Suppressor macrophage treated with lipopolysaccharide for 4 hours (primary cell): ENCODE data around the gene CBR1.

ENCODE experiments used
- DNase-seq: peaks from one replicate; pipeline ENCODE4 v3.0.0-alpha.2; 2020

The CBR1 gene

GRCh38 chr21:36069713-36070583, at the start of gene CBR1:
CBR1 (plus strand) TSS chr21:36070024; CDS start chr21:36070116, 92 bp downstream.
- peak; percentile 90 for DNase-seq

GRCh38 chr21:36021251-36021837, 48.5 kb upstream of the CBR1 start:
- no peak for DNase-seq

- DNase-seq: peak; percentile 8
These were observed 47.3 kb upstream of the CBR1 start for GRCh38 chr21:36022427-36023091.

- DNase-seq: no peak
These were observed 46.7 kb upstream of the CBR1 start for GRCh38 chr21:36023092-36023480.

GRCh38 chr21:36024782-36025181, 45.0 kb upstream of the CBR1 start:
- no peak for DNase-seq

- DNase-seq: peak; percentile 14
These were observed 42.5 kb upstream of the CBR1 start for GRCh38 chr21:36027347-36027746.

GRCh38 chr21:36028127-36029069, 41.4 kb upstream of the CBR1 start:
- peak; percentile 76 for DNase-seq

- DNase-seq: no peak
These were observed 40.5 kb upstream of the CBR1 start for GRCh38 chr21:36029309-36029708.

GRCh38 chr21:36030581-36031189, 39.1 kb upstream of the CBR1 start:
- DNase-seq: no peak

- DNase-seq: no peak
These were observed 37.0 kb upstream of the CBR1 start for GRCh38 chr21:36032647-36033406.

GRCh38 chr21:36034211-36034913, 35.5 kb upstream of the CBR1 start:
- DNase-seq: no peak

GRCh38 chr21:36035381-36035791, 34.4 kb upstream of the CBR1 start:
- DNase-seq: no peak

- DNase-seq: no peak
These were observed 30.9 kb upstream of the CBR1 start for GRCh38 chr21:36038701-36039497.

- no peak for DNase-seq
These were observed 30.0 kb upstream of the CBR1 start for GRCh38 chr21:36039861-36040260.

- no peak for DNase-seq
These were observed 29.4 kb upstream of the CBR1 start for GRCh38 chr21:36040389-36040788.

- DNase-seq: no peak
These were observed 27.9 kb upstream of the CBR1 start for GRCh38 chr21:36041910-36042309.

GRCh38 chr21:36044056-36044455, 25.8 kb upstream of the CBR1 start:
- no peak for DNase-seq

- DNase-seq: no peak
These were observed 23.8 kb upstream of the CBR1 start for GRCh38 chr21:36045993-36046392.

- no peak for DNase-seq
These were observed 22.7 kb upstream of the CBR1 start for GRCh38 chr21:36047139-36047538.

- DNase-seq: no peak
These were observed 21.5 kb upstream of the CBR1 start for GRCh38 chr21:36048357-36048756.
